Fibroblast of skin of back (primary cell): ENCODE data around the gene PODXL.
"Not testable (repeated sequence)": the region's sequence is repeated elsewhere in the genome, so short reads cannot be mapped to it uniquely, and the experiment has no call there.

Experiments
- DNase-seq: peaks from one replicate; pipeline ENCODE4 v3.0.0-alpha.2; 2013

The PODXL gene

DNA sequence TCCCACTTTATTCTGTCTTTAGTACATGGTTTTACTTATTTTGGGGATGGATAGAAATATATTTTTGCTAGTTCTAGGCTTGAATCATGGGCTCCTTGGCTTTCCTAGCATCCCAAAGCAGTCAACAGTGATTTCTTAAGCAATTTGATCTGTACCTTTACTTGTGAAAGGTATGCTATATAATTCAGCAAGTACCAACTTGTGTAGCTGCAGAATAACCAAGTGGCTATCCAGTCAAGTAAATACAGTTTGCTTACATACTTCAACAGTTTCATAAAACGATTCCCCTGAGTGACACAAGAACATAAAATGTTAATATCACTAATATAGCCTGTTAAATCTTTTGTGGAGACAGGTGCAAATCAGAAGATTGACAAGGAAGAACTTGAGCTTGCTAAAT lies 67.2 kb downstream of the PODXL start:
- DNase-seq, result no peak

DNA sequence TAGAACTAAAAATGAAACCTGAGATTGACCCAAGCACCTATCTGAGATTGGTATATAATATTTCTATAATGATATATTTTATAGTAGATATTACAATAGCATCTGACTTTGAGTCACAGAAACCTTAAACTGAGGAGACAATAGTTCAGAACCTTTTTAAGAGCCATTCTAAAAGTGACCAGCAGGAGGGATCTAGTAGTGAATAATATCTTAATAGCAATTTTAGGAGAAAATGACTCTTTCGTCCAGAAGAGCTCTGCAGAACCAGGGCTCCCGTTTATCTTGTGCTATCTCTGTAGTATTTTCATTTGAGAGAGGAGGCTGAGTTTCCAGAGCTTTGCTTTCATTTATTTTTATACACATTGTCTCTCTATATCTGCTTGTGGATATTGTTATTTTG lies 68.1 kb downstream of the PODXL start:
- no peak for DNase-seq

DNA sequence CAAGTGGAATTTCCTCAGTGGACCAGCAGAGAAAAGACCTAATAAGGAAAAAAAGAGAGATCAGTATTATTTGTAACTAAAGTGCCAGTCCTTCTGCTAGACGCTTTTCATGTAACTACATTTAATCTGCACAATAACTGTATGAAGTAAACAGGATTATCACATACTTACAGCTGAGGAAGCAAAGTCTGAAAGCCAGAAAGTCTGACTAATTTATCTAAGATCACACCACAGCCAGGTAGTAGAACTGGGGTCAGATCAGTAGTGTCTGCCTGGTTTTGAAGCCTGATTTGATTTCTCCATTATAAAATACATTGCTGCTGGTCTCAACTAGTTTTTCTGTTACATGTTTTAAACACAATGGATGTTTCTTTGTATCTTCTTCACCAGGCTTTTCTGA lies 69.2 kb downstream of the PODXL start:
- no peak for DNase-seq

DNA sequence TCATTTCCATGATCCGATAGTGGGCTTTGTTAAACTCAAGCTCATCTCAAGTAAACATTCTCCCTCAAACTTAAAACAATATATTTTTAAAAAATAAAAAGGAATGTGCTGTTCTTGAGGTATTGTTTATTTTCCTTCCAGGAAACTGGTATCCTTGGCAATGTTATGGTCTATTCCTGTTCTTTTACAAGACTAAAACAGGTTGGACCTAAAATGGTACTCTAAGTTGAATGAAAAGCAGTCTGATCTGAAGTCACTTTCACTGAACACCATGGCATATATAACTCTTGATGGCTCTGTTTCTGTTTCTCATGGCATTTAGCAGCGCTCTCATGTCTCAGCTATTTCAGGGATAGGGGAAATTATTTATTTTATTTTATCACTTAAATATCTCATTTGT lies 70.1 kb downstream of the PODXL start:
- no peak for DNase-seq

DNA sequence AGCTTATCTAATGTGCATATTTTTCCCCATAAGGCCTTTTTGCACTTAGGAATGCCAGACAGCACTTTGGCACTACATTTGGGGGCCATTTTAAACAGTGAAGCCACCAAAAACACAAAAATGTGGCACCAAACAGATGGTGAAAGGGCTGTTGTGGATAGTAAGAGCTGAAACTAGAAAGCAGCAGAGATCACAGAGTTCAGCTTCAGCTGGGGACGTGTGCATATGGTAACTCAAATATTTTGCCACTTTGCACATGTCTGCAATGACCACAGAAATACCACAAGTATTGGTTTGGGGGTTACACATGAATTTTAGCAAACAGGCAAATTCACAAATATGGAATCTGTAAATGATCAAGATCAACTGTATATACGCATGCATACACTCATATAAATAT lies 72.8 kb downstream of the PODXL start:
- no peak for DNase-seq

DNA sequence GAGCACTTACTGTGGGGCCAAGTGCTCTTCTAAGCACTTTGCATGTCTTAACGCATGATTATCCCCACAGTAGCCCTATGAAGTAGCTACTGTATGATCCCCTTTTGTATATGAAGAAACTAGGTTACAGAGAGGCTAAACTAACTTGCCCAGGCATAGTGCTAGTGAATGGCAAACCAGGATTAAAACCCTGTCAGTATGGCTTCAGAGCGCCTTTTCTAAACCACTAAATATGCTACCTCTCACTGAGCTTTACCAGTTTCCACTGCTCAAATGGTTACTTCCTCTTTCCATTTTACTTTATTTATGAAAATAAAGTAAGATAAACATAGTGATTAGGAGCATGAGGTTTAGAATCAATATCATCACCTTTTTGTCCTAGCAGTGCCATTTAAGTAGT lies 73.6 kb downstream of the PODXL start:
- no peak for DNase-seq

DNA sequence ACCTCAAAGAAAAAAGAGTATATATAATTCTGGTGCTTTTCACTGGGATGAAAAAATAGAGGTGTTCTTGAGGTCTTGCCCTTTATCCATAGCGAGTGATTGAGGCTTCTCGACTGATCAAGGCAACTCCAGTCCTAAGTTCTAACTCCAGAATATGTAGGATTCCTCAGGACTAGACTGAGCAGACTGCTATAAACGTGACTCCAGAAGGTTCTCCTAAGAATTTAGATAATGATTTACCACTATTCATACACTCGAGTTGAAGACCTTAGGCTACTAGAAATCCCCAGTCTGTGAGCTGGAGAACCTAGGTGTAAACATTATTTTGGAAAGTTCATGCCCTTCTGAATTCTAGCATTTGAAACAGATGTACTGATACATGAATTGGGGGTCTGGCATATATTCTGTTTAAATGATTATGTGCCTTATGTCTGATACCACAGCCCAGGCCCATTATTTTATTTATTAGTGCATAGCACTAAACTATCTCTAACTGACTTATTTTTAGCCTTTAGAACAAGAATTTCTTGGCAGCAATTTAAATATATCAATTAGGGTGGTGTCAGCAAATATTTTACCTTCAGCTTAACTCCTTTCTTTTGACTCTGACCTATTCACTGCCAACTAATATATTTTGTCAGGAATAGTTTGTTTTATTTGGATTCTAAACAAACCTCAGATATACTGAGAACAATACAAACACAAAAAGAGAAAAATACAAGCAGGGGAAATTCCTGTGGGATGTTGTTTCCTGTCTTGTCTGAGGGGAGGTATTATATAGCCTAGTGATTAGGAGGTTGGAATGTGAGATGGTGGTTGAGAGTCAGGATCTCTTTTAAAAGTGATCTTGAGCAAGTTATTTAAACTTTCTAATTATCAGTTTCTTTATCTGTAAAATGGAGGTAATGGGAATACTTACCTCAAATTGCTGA lies 75.8 kb downstream of the PODXL start:
- DNase-seq, result peak; percentile 60

DNA sequence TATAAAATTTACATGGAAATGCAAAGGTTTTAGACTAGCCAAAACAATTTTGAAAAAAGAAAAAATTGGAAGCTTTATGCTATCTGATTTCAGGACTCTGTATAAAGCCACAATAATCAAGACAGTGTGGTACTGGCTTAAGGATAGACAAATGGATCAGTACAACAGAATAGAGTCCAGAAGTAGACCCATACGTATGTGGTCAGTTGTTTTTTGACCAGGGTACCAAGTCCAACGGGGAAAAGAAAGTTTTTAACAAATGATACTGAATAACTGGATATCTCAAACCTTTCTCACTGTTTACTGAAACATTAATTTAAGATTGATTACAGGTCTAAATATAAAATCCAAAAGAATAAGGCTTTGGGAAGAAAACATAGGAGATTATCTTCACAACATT lies 79.7 kb downstream of the PODXL start:
- no peak for DNase-seq

DNA sequence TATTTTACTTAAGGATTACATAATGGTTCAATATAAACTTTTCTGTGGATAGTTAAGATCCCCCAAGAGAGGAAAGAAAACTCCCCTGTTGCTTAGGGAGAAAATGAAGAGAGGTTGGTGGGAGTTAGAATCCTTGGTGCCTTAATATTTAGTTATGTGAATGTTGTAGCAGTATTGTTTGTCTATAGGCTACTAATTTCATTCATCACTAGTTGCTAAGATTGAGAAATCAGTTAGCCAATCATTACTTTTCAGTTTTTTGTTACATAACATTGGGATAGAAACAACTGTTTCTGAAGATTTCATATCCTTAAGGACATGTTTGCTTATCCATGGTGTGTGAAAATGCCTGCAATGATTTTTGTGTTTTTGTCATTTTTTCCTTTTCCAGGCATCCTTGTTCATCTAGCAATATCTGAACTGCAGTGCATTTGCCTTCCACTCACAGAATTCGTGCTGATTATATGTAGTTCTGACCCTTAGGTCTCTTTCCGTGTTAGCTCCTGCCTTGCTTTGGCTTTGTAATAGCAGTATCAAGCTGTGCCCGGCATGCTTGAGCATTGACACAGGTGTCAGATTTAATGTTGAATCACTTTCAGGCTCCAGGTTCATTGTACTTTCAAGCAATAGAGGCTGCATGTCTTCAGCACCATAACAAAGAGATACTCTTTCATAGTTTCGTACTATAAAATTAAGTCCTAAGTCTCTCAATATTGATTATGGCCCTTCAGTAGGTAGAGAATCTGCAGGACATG lies 85.0 kb downstream of the PODXL start:
- no peak for DNase-seq

DNA sequence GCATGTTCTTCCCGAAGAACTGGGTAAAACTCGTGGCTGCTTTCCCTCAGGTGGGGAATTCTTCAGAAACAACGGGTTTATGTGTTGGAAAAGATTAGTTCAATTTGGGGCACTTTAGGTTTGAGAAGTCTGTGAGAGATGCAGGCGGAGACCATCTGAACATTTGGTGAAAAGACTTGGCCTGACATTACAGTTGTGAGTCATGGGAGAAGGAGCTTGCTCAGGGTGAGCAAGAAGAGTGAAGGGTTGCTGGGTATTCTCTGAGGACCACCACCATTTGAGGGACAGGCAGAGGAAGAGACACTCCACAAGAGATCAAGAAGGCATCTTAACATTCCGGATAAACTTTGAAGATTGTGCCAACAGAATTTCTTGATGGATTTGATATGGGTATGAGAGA lies 88.6 kb downstream of the PODXL start:
- DNase-seq, result no peak

DNA sequence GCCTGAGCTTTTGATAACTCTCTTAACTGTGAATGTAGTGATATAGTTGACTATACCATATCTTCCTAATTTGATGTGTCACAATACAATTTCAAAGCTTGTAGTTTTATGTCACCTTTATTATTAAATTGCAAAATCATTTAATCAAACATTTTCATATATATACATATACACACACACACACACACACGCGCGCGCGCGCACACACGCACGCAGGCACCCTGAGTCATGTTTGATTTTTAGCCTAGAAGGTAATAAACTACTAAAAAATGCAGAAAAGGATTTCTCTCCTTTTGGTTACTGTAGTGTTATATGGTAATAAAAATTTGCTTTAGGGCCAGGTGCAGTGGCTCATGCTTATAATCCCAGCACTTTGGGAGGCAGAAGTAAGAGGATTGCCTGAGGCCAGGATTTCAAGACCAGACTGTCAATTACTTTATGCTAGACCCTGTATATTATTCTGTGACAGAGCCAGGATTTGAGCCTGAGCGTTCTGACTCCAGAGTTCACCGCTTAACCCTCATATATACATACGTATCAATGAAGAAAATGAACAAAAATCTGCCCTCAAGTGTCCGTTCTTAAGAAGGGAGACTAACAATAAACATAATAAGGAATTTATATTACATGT lies 89.6 kb downstream of the PODXL start:
- DNase-seq, result no peak

DNA sequence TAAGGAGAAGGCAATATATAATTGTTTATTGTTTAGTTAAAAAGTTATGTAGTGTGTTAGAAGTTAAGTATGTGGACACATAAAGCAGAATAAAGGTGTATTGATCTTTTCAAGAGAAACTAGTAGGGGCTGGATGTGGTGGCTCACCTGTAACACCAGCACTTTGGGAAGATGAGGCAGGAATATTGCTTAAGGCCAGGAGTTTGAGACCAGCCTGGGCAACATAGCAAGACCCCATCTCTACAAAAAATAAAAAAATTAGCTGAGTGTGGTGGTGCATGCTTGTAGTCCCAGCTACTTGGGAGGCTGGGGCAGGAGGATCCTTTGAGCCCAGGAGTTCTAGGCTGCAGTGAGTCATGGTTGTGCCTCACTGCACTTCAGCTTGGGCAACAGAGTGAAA lies 93.7 kb downstream of the PODXL start:
- DNase-seq, result not testable (repeated sequence)

DNA sequence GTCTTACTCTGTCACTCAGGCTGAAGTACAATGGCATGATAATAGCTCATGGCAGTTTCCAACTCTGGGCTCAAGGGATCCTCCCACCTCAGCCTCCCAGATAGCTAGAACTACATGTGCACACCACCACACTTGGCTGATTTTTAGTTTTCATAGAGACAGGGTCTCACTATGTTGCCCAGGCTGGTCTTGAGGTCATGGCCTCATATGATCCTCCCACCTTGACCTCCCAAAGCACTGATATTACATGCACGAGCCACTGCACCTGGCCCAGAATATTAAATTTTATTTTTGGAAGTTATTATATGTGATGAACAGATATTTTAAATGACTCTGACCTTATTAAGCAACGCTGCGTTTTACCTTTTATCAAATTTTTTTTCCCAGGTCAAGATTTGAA lies 94.4 kb downstream of the PODXL start:
- DNase-seq, result no peak

DNA sequence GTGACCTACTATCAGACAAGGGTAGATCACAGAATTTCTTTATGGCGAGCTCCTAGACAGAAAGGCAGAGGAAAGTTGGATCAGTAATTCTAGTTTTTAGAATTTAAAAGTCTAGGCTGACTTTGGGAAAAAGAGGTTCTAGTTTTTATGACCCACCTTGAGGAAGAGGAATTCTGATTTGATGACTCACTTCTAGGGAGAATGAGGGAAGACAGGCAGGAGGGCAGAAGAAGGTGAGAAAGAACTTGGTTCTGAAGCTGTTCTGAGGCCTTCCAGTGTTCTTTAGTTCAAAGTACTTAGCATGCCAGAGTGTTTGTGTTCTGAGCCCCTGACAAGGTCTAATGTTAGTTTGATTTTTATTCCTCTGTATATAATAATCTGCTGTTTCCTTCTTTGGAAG lies 97.2 kb downstream of the PODXL start:
- DNase-seq, result peak; percentile 6

DNA sequence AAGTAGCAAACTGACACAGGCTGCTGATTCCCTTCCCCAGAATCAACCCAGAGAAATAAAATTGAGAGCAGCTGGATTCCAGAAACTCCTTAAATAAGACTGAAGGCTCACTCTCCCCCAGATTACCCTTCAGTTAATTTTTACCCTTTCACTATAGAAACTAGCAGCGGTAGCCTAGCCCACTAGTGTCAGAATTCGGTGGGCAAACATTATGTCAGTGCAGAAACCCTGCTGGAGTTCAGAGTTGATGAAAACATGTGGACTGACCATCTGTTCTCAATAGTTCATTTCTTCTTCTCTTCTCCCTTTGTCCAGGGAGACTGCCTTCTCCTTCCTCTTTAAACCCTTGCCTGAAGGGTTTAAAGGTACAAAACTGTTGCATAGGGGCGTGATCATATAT lies 100.1 kb downstream of the PODXL start:
- no peak for DNase-seq

DNA sequence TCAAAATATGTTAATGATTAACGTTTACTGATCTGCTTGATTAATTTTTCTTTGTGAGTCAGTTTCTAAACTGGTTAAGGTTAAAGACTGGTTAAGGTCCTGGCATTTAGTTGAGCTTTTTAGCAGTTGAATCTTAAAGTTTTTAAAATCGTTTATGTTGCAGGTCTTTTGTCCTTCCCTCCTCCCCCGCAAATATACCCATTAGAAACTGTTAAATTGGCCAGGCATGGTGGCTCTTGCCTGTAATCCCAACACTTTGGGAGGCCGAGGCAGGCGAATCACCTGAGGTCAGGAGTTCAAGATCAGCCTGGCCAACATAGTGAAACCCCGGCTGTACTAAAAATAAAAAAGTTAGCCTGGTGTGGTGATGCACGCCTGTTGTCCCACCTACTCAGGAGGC lies 100.9 kb downstream of the PODXL start:
- no peak for DNase-seq

DNA sequence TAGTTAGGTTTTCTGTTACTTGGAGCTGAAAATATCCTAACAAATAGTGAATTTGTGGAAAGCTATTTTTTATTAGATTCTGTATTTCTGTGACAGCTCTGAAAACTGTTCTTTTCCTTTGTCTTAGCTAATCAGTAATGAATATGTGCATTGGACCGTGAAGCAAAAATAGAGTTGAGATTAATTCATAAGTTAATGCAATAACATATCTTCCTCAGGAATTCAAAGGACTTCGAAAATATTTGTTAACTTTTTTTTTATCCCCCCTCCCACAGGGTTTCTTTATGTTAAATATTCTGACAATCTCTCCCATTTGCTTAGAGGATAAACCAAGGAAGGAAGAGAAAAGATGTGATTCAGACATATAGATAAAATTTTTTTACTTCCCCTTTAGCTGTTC lies 101.4 kb downstream of the PODXL start:
- DNase-seq, result no peak

DNA sequence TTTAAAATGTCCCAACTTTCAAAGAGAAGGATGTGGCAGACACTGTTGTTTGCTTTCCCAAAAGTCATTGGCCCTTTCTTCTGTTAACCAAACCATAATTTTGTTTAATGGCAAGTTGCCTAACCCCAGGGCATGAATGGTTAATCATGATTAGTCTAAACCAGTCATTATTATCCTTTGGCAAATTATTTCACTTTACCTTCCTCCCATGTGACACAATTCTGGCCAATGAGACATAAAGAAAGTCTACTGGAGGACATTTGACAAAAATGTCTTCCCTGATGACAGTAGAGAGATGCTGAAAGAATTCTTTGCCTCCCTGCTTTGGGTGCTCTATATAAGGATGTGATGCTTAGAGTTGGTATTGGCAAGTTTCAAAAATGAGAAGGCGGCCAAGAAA lies 101.9 kb downstream of the PODXL start:
- no peak for DNase-seq
